H9 (cell line): ENCODE data around the gene CTU1. TPM values are rescaled to one million over a fixed set of nuclear protein-coding genes. Genes with fewer than 3 reads are reported as not detected.

ENCODE experiments used
- DNase-seq: peaks from one replicate; pipeline ENCODE4 v3.0.0-alpha.2; 2017
- H2AFZ ChIP-seq: one replicate; pipeline ENCODE4 v1.6.1; 2013; ENCODE audit warnings: mild to moderate bottlenecking, low read length, control low read depth, moderate library complexity
- H2AK5ac ChIP-seq: 2 replicates; pipeline ENCODE4 v1.6.1; 2013; ENCODE audit warnings: low read length, control low read depth, mixed read lengths; ENCODE audit not compliant: insufficient read length
- H2BK120ac ChIP-seq: one replicate; pipeline ENCODE4 v1.6.1; 2013; ENCODE audit warnings: low read depth, mild to moderate bottlenecking, low read length, control low read depth, inconsistent platforms; ENCODE audit not compliant: poor library complexity, severe bottlenecking
- H2BK12ac ChIP-seq: 2 replicates; pipeline ENCODE4 v1.6.1; 2013; ENCODE audit warnings: low read length, control low read depth, mixed read lengths, low read depth; ENCODE audit not compliant: insufficient read length
- H2BK15ac ChIP-seq: 2 replicates; pipeline ENCODE4 v1.6.1; 2013; ENCODE audit warnings: low read depth, low read length, control low read depth
- H2BK20ac ChIP-seq: one replicate; pipeline ENCODE4 v1.6.1; 2013; ENCODE audit warnings: low read depth, mild to moderate bottlenecking, low read length, control low read depth, inconsistent platforms; ENCODE audit not compliant: poor library complexity, severe bottlenecking
- H2BK5ac ChIP-seq: 2 replicates; pipeline ENCODE4 v1.6.1; 2013; ENCODE audit warnings: low read length, control low read depth, mixed read lengths; ENCODE audit not compliant: insufficient read length
- H3K14ac ChIP-seq: 2 replicates; pipeline ENCODE4 v1.6.1; 2013; ENCODE audit warnings: low read length, control low read depth; ENCODE audit not compliant: insufficient read depth
- H3K18ac ChIP-seq: 2 replicates; pipeline ENCODE4 v1.6.1; 2013; ENCODE audit warnings: low read depth, mild to moderate bottlenecking, mixed read lengths, low read length, control low read depth; ENCODE audit not compliant: insufficient read length
- H3K23ac ChIP-seq: 2 replicates; pipeline ENCODE4 v1.6.1; 2013; ENCODE audit warnings: low read length, control low read depth, mixed read lengths, low read depth; ENCODE audit not compliant: insufficient read length
- H3K23me2 ChIP-seq: 2 replicates; pipeline ENCODE4 v1.6.1; 2013; ENCODE audit warnings: low read depth, mild to moderate bottlenecking, mixed read lengths, low read length, control low read depth; ENCODE audit not compliant: insufficient read length, poor library complexity, severe bottlenecking
- H3K27ac ChIP-seq: 2 replicates; pipeline ENCODE4 v1.5.1; 2013; ENCODE audit warnings: low read length, control low read depth, mixed read lengths, low read depth; ENCODE audit not compliant: insufficient read length
- H3K27me3 ChIP-seq: 2 replicates; pipeline ENCODE4 v1.6.1; 2013; ENCODE audit warnings: low read length, control low read depth, inconsistent platforms; ENCODE audit not compliant: insufficient read depth
- H3K4ac ChIP-seq: 2 replicates; pipeline ENCODE4 v1.6.1; 2013; ENCODE audit warnings: low read depth, mild to moderate bottlenecking, control low read depth, inconsistent platforms, low read length, moderate library complexity
- H3K4me1 ChIP-seq: 2 replicates; pipeline ENCODE4 v1.6.1; 2013; ENCODE audit warnings: low read length, control low read depth, inconsistent platforms; ENCODE audit not compliant: insufficient read depth
- H3K4me2 ChIP-seq: 2 replicates; pipeline ENCODE4 v1.6.1; 2013; ENCODE audit warnings: low read length, control low read depth, mixed read lengths; ENCODE audit not compliant: insufficient read length, insufficient read depth
- H3K56ac ChIP-seq: 2 replicates; pipeline ENCODE4 v1.6.1; 2013; ENCODE audit warnings: low read depth, mild to moderate bottlenecking, mixed read lengths, low read length, control low read depth; ENCODE audit not compliant: insufficient read length
- H3K79me1 ChIP-seq: 2 replicates; pipeline ENCODE4 v1.6.1; 2013; ENCODE audit warnings: low read depth, mild to moderate bottlenecking, moderate library complexity, low read length, control low read depth, inconsistent platforms; ENCODE audit not compliant: insufficient read depth, poor library complexity, severe bottlenecking
- H3K79me2 ChIP-seq: 2 replicates; pipeline ENCODE4 v1.6.1; 2013; ENCODE audit warnings: low read length, control low read depth, inconsistent platforms; ENCODE audit not compliant: insufficient read depth
- H3K9ac ChIP-seq: 2 replicates; pipeline ENCODE4 v1.6.1; 2013; ENCODE audit warnings: low read length, control low read depth, mixed read lengths; ENCODE audit not compliant: insufficient read length; ENCODE audit errors: extremely low read depth
- H3K9me3 ChIP-seq: one replicate; pipeline ENCODE4 v1.6.1; 2013; ENCODE audit warnings: low read depth, low read length, inconsistent platforms; ENCODE audit not compliant: control insufficient read depth
- H3T11ph ChIP-seq: one replicate; pipeline ENCODE4 v1.6.1; 2013; ENCODE audit warnings: mild to moderate bottlenecking, low read length, control low read depth, inconsistent platforms
- H4K20me1 ChIP-seq: one replicate; pipeline ENCODE4 v1.6.1; 2013; ENCODE audit not compliant: control insufficient read depth, insufficient read length, insufficient read depth
- H4K5ac ChIP-seq: 2 replicates; pipeline ENCODE4 v1.6.1; 2013; ENCODE audit warnings: low read depth, mild to moderate bottlenecking, mixed read lengths, low read length, control low read depth; ENCODE audit not compliant: insufficient read length
- H4K8ac ChIP-seq: replicated peaks from 2 replicates; pipeline ENCODE4 v1.6.1; 2013; ENCODE audit warnings: low read length, control low read depth, mixed read lengths, low read depth; ENCODE audit not compliant: insufficient read length
- H4K91ac ChIP-seq: 2 replicates; pipeline ENCODE4 v1.6.1; 2013; ENCODE audit warnings: low read depth, mild to moderate bottlenecking, moderate library complexity, mixed read lengths, low read length, control low read depth; ENCODE audit not compliant: insufficient read length
- H3K27ac Mint-ChIP-seq, 3 experiments: 2 replicates in 2 of 3; 3 replicates in 1 of 3; pipeline ENCODE4 v1.8.0; 2020 to 2021; ENCODE audit warnings: mixed read lengths in 3 of 3, mild to moderate bottlenecking in 1 of 3, moderate library complexity in 1 of 3
- H3K27me3 Mint-ChIP-seq: 2 replicates; pipeline ENCODE4 v1.8.0; 2021; ENCODE audit warnings: low read depth, mild to moderate bottlenecking, moderate library complexity, mixed read lengths
- H3K36me3 Mint-ChIP-seq, 3 experiments: 2 replicates in 2 of 3; 3 replicates in 1 of 3; pipeline ENCODE4 v1.8.0; 2020 to 2021; ENCODE audit warnings: low read depth in 3 of 3, mixed read lengths in 3 of 3; ENCODE audit not compliant: insufficient read depth in 1 of 3
- H3K4me1 Mint-ChIP-seq, 2 experiments: 2 replicates each; pipeline ENCODE4 v1.8.0; 2020; ENCODE audit warnings: mixed read lengths in 2 of 2
- H3K4me3 Mint-ChIP-seq, 2 experiments: 2 replicates in 1 of 2; 3 replicates in 1 of 2; pipeline ENCODE4 v1.8.0; 2020 to 2021; ENCODE audit warnings: mild to moderate bottlenecking in 2 of 2, mixed read lengths in 2 of 2, moderate library complexity in 1 of 2
- H3K9me3 Mint-ChIP-seq, 2 experiments: 2 replicates in 1 of 2; 3 replicates in 1 of 2; pipeline ENCODE4 v1.8.0; 2020; ENCODE audit warnings: mild to moderate bottlenecking in 2 of 2, mixed read lengths in 2 of 2, moderate library complexity in 1 of 2
- WGBS: extraction: QIAGEN DNeasy Blood & Tissue Kit; methylation state at CpG from one replicate; pipeline ENCODE4 v1.1.7; 2013; ENCODE audit warnings: missing lambda C conversion rate, low lambda C conversion rate, mixed read lengths; ENCODE audit not compliant: insufficient read length; ENCODE audit errors: extremely low coverage; 5-methylcytosine and 5-hydroxymethylcytosine counted together
- total RNA-seq: library from RNA; stranded (reverse); gene quantifications from 2 replicates; pipeline ENCODE4 v1.2.1, GENCODE V29; 2021
- TF ChIP-seq, protein P1 (sequence below): fragments of 200-600 bp; sonication (generic); conservative IDR thresholded peaks from 3 replicates; pipeline ENCODE4 v1.8.0; 2021; ENCODE audit warnings: antibody characterized with exemption, mild to moderate bottlenecking

The CTU1 gene
- total RNA-seq, 1 experiment from 2014 or later, result 8.8 TPM

DNA sequence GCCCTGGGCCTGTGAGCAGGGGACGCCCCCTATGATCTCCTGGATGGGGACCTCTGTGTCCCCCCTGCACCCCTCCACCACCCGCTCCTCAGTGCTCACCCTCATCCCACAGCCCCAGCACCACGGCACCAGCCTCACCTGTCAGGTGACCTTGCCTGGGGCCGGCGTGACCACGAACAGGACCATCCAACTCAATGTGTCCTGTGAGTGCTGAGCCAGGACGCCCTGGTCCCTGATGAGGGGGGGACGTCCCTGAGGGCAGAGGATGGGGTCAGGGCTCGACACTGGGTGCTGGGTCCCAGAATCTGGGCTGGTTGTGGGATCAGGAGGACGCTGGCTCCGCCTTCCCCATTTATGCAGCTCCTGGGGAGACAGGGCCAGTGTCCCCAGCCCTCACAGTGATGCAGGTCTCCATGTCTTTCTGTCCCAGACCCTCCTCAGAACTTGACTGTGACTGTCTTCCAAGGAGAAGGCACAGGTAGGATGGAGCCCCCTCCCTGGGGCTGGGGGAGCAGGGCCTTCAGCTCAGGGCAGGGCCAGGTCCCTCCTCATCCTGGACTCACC is 36.4 kb upstream of the CTU1 start:
- H3K4ac ChIP-seq, result no peak overlapping the region
- no peak overlapping the region for H2BK120ac ChIP-seq
- no peak overlapping the region for H4K91ac ChIP-seq
- H2AK5ac ChIP-seq, result no peak overlapping the region
- H2BK20ac ChIP-seq, result no peak overlapping the region
- Mint-ChIP-seq H3K27me3 (peaks cover 18% of the 10 kb centered on the region), H3K9me3 (no peaks in the 10 kb centered on the region; a peak in 1 of 5 replicates), H3K4me1 (peaks cover 15 to 20% of the 10 kb centered on the region in 2 experiments), H3K36me3 (no peaks in the 10 kb centered on the region), H3K4me3 (no peak overlapping the region), H3K27ac (no peak overlapping the region)
- H3K79me2 ChIP-seq, result no peaks in the 10 kb centered on the region
- no peak overlapping the region for H3K9ac ChIP-seq
- H3K23ac ChIP-seq, result no peak overlapping the region
- H3K4me2 ChIP-seq, result no peak overlapping the region
- TF ChIP-seq, protein P1, sequence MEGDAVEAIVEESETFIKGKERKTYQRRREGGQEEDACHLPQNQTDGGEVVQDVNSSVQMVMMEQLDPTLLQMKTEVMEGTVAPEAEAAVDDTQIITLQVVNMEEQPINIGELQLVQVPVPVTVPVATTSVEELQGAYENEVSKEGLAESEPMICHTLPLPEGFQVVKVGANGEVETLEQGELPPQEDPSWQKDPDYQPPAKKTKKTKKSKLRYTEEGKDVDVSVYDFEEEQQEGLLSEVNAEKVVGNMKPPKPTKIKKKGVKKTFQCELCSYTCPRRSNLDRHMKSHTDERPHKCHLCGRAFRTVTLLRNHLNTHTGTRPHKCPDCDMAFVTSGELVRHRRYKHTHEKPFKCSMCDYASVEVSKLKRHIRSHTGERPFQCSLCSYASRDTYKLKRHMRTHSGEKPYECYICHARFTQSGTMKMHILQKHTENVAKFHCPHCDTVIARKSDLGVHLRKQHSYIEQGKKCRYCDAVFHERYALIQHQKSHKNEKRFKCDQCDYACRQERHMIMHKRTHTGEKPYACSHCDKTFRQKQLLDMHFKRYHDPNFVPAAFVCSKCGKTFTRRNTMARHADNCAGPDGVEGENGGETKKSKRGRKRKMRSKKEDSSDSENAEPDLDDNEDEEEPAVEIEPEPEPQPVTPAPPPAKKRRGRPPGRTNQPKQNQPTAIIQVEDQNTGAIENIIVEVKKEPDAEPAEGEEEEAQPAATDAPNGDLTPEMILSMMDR, result no peak
- H2BK12ac ChIP-seq, result no peak overlapping the region
- H4K5ac ChIP-seq, result no peak overlapping the region
- peaks cover 3% of the 10 kb centered on the region for H3K23me2 ChIP-seq
- no peak overlapping the region for H3T11ph ChIP-seq
- no peaks in the 10 kb centered on the region for H3K9me3 ChIP-seq
- no peaks in the 10 kb centered on the region; the same call in 1 of the 2 replicates for H3K4me1 ChIP-seq
- no peak overlapping the region for H3K14ac ChIP-seq
- H4K20me1 ChIP-seq, result no peaks in the 10 kb centered on the region
- no peak overlapping the region for H4K8ac ChIP-seq
- no peak for DNase-seq
- no peak overlapping the region for H2AFZ ChIP-seq
- H3K27me3 ChIP-seq, result no peaks in the 10 kb centered on the region; the same call in 1 of the 2 replicates
- no peak overlapping the region for H3K56ac ChIP-seq
- H2BK15ac ChIP-seq, result no peak overlapping the region; the same call in 1 of the 2 replicates
- no CpG with 5 or more reads among the region's 11 CpGs for WGBS
- no peak overlapping the region for H3K18ac ChIP-seq
- H3K27ac ChIP-seq, result no peak overlapping the region
- no peak overlapping the region for H2BK5ac ChIP-seq
- H3K79me1 ChIP-seq, result no peaks in the 10 kb centered on the region
